PFSK-1 (cell line): ENCODE measurements around the gene ZSCAN22. TPM values are rescaled to one million over a fixed set of nuclear protein-coding genes. Genes with fewer than 3 reads are reported as not detected.

Experiments
- FOXP2 ChIP-seq: optimal IDR thresholded peaks from 2 replicates; pipeline ENCODE3; 2011; ENCODE audit warnings: borderline replicate concordance, control low read depth, inconsistent platforms; ENCODE audit not compliant: insufficient read depth; ENCODE audit errors: extremely low read length, extremely low read depth
- POLR2AphosphoS5 ChIP-seq: IDR thresholded peaks from 2 replicates; pipeline ENCODE4 v1.6.1; 2012; ENCODE audit warnings: low read depth, mild to moderate bottlenecking, control low read depth, low read length, moderate library complexity
- REST ChIP-seq, 2 experiments: IDR thresholded peaks; 2 replicates each; pipeline versions ENCODE4 v1.6.1 to v1.8.0; 2011 to 2012; ENCODE audit warnings: low read depth in 2 of 2, low read length in 2 of 2, control low read depth in 1 of 2, inconsistent platforms in 1 of 2, mild to moderate bottlenecking in 1 of 2, moderate library complexity in 1 of 2; ENCODE audit not compliant: insufficient read depth in 1 of 2
- SIN3A ChIP-seq: IDR thresholded peaks from 2 replicates; pipeline ENCODE4 v1.6.1; 2012; ENCODE audit warnings: mild to moderate bottlenecking, low read length, moderate library complexity, borderline replicate concordance; ENCODE audit not compliant: insufficient read depth
- TAF1 ChIP-seq: IDR thresholded peaks from 2 replicates; pipeline ENCODE4 v1.6.1; 2012; ENCODE audit warnings: low read length, control low read depth, borderline replicate concordance; ENCODE audit not compliant: insufficient read depth
- polyA plus RNA-seq: library from polyadenylated mRNA; unstranded; fragments of >200 nt; gene quantifications from one replicate; pipeline ENCODE4 v1.2.1, GENCODE V29; 2012; ENCODE audit warnings: low read depth, missing spikeins; ENCODE audit not compliant: insufficient read length

ZSCAN22 gene
- 3.4 TPM for polyA plus RNA-seq

- peak; percentile 87 for TF ChIP-seq POLR2AphosphoS5
- 0 out of 4 replicates have a peak, but pooled peaks of 1 of the 2 experiments have one; percentile 51 for TF ChIP-seq REST (IDR thresholded peaks at IDR 0.05; ENCODE audit: insufficient read depth in 1 of 2, low read depth in 2 of 2, low read length in 2 of 2)
- peak; percentile 91; the same call in 1 of the 2 replicates for TF ChIP-seq TAF1
- TF ChIP-seq FOXP2: peak; percentile 98
- TF ChIP-seq SIN3A: peak; percentile 76; the same call in 1 of the 2 replicates
Measured at GRCh38 chr19:58326914-58327726, at the start of gene ZSCAN22. TSS of gene ZSCAN22 (plus strand) at chr19:58326994. CDS start at chr19:58334803, 7,809 bp downstream.

GRCh38 chr19:58277197-58277596 is 49.6 kb upstream of the ZSCAN22 start:
- TF ChIP-seq SIN3A (no peak), REST (IDR thresholded peaks at IDR 0.05; ENCODE audit: insufficient read depth in 1 of 2, low read depth in 2 of 2, low read length in 2 of 2) (no peak), FOXP2 (no peak), POLR2AphosphoS5 (no peak), TAF1 (no peak)

- TF ChIP-seq SIN3A (no peak), POLR2AphosphoS5 (no peak), FOXP2 (no peak), TAF1 (no peak), REST (IDR thresholded peaks at IDR 0.05; ENCODE audit: insufficient read depth in 1 of 2, low read depth in 2 of 2, low read length in 2 of 2) (no peak)
Measured at GRCh38 chr19:58277748-58278540, 48.9 kb upstream of the ZSCAN22 start.

- 0 out of 2 replicates have a peak, but pooled peaks have one; percentile 15 for TF ChIP-seq SIN3A
- peak; percentile 61; the same call in 1 of the 2 replicates for TF ChIP-seq POLR2AphosphoS5
- no peak for TF ChIP-seq REST (IDR thresholded peaks at IDR 0.05; ENCODE audit: insufficient read depth in 1 of 2, low read depth in 2 of 2, low read length in 2 of 2)
- peak; percentile 91 for TF ChIP-seq FOXP2
- TF ChIP-seq TAF1: peak; percentile 87
Measured at GRCh38 chr19:58278541-58279041, 48.2 kb upstream of the ZSCAN22 start, which contains the start of gene ZNF8. TSS of gene ZNF8 (plus strand) at chr19:58278955. CDS start at chr19:58279082, 127 bp downstream.
